ENCODE data around the gene CA5B.
"Not testable (repeated sequence)": the region's sequence is repeated elsewhere in the genome, so short reads cannot be mapped to it uniquely, and the experiment has no call there.

Gene CA5B

GRCh38 chrX:15737959-15738902 lies at the start of gene CA5B:
Gene CA5B (plus strand): TSS chrX:15738270. CDS start chrX:15750024, 11,754 bp downstream.
- peak; percentile 87 for DNase-seq (ENCODE audit: low read depth)

- no peak for DNase-seq (ENCODE audit: low read depth)
Measured at GRCh38 chrX:15694941-15695451, 43.1 kb upstream of the CA5B start.

GRCh38 chrX:15696516-15696915 lies 41.6 kb upstream of the CA5B start:
- DNase-seq (ENCODE audit: low read depth), result no peak

GRCh38 chrX:15702488-15703371 lies 35.3 kb upstream of the CA5B start:
- no peak for DNase-seq (ENCODE audit: low read depth)

DNA sequence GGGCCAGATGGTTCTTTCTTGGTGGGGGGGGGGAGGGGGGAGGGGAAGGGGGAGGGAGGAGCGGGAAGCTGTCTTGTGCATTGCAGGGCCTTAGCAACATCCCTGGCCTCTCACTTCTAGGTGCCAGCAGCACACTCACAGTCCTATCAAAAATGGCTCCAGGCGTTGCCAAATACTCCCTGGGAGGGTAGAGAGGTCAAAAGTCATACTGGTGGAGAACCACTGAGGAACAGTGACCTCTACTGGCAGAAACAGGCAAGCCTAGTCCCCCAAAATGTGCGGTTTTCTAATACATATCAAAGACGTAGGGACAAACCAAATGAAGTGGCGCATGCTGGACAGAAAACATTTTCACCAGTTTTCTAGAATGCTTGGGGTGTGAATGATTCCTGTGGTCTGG lies 34.3 kb upstream of the CA5B start:
- DNase-seq (ENCODE audit: low read depth), result not testable (repeated sequence)

DNA sequence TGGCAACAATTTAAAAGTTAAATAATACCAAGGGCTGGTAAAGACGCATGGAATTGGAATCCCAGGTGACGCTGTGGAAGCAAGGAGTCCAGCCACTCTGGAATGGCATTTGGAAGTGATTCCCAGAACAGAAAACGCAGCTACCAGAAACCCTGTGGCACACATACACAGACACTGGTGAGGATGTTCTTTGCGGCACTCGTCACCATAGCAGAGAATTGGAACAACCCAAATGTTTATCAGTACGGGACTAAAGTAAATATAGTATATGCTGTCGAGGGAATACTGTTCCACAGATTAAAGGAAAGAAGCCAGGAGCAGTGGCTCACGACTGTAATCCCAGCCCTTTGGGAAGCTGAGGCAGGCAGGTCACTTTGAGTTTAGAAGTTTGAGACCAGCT lies 33.8 kb upstream of the CA5B start:
- not testable (repeated sequence) for DNase-seq (ENCODE audit: low read depth)

GRCh38 chrX:15714529-15714928 lies 23.5 kb upstream of the CA5B start:
- peak; percentile 4 for DNase-seq (ENCODE audit: low read depth)

DNA sequence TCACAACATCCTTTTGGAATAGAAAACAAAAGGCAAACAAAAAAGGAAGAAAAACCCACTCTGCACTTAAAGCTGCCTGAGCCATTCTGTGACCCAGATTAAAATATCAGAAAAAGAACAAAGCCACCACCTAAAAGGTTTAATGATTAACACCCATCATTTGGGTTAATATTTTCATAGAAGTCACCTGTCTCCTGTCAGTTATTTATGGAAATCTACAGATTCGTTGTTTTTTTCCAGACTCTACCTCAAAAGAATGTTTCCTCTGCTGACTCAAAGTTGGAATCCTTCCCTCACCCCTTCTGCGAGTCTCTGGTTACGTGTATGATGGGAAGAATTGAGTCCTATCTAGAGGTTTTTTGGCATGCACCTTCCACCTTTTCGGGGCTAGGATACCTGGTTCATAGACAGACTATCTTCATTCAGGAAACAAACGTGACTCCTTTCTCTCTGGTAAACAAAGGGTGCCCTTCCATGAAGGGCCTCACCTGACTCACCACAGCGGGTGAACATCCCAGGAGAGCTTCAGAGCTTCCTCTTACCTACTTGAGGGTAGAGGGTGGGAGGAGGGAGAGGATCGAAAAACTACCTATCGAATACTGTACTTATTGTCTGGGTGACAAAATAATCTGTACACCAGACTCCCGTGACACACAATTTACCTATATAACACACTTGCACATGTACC lies 19.6 kb upstream of the CA5B start:
- DNase-seq (ENCODE audit: low read depth), result no peak

GRCh38 chrX:15719324-15719968 lies 18.6 kb upstream of the CA5B start:
- no peak for DNase-seq (ENCODE audit: low read depth)

GRCh38 chrX:15721911-15722310 lies 16.2 kb upstream of the CA5B start:
- peak; percentile 26 for DNase-seq (ENCODE audit: low read depth)

DNA sequence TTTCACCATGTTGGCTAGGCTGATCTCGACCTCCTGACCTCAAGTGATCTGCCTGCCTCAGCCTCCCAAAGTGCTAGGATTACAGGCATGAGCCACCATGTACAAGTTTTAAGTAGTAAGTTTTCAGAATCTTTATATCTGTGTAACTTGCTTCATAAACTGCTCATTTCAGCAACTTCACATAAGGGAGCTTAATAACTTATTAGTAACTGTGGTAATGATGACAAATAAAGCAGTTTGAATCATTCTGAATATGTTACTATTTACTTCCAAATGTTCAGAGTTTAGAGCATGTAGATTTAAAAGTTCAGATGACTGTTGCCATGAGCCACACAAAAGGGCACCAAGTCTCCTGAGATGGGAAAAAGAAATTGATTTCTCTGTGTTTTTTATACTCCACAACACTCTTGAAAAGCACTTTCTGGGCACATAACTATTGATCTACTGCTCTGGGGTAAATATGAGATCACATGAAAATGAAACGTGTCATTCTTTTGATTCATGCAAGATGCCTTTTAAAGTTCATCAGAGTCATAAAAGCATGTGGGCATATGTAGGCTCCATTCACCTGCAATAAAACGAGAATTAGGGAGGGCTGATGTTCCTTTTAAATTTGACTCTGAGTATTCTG lies 14.1 kb upstream of the CA5B start:
- DNase-seq (ENCODE audit: low read depth), result no peak

DNA sequence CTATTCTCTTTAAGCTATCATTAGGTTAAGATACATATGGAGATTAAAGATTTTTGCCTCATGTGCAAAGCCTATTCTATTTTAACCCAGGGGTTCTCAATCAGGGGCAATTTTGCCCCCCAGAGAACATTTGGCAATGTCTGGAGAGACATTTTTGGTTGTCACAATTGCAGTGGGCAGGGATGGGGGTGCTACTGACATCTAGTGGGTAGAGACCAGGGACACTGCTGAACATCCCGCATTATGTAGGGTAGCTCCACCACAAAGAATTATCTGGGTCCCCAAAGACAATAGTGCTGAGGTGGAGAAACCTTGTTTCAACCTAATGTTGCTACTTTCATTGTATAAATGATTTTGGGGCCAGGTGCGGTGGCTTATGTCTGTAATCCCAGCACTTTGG lies 13.2 kb upstream of the CA5B start:
- no peak for DNase-seq (ENCODE audit: low read depth)

GRCh38 chrX:15731368-15731767 lies 6.7 kb upstream of the CA5B start:
- DNase-seq (ENCODE audit: low read depth), result not testable (repeated sequence)

GRCh38 chrX:15737190-15737958 lies 696 bp upstream of the CA5B start:
- DNase-seq (ENCODE audit: low read depth), result peak; percentile 13

- peak; percentile 22 for DNase-seq (ENCODE audit: low read depth)
Measured at GRCh38 chrX:15739886-15740285, 1.8 kb downstream of the CA5B start.

- DNase-seq (ENCODE audit: low read depth), result peak; percentile 41
Measured at GRCh38 chrX:15744181-15744867, 6.3 kb downstream of the CA5B start.

DNA sequence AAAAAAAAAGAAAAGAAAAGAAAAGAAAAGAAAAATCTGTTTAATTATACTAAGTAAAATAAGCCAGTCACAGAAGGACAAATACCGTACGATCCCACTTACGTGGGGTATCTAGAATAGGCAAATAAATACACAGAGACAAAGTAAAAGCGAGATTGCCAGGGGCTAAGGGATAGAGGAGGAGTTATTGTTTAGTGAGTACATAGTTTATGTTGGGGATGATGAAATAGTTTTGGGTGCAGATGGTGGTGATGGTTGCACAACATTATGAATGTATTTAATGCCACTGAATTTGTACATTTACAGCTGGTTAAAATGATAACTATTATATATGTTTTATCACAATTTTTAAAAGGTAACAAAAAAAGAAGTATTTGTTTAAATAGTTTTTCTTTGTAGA lies 7.1 kb downstream of the CA5B start:
- peak; percentile 63 for DNase-seq (ENCODE audit: low read depth)

- DNase-seq (ENCODE audit: low read depth), result not testable (repeated sequence)
Measured at GRCh38 chrX:15746651-15747050, 8.6 kb downstream of the CA5B start.

GRCh38 chrX:15747626-15748173 lies 9.6 kb downstream of the CA5B start:
- DNase-seq (ENCODE audit: low read depth), result no peak
